T-helper 2 cell treated with Interferon-gamma antibody and Interleukin-4, amounts not matched to agents 100 ng/mL and 5 ng/mL, for 36 hours (primary cell): ENCODE measurements around the gene FADS1. TPM values are rescaled to one million over a fixed set of nuclear protein-coding genes. Genes with fewer than 3 reads are reported as not detected.

Source experiments
- intact Hi-C: fragments of 100-400 bp; cut with micrococcal nuclease; formaldehyde crosslinking; loops from one replicate; pipeline ENCODE4 v1.15.1; 2023
- total RNA-seq: library from RNA; stranded (reverse); gene quantifications from 2 replicates; pipeline ENCODE4 v1.2.3, GENCODE V29; 2022

FADS1 gene
- total RNA-seq, 1 donor from 2014 or later: 70.0 TPM

DNA sequence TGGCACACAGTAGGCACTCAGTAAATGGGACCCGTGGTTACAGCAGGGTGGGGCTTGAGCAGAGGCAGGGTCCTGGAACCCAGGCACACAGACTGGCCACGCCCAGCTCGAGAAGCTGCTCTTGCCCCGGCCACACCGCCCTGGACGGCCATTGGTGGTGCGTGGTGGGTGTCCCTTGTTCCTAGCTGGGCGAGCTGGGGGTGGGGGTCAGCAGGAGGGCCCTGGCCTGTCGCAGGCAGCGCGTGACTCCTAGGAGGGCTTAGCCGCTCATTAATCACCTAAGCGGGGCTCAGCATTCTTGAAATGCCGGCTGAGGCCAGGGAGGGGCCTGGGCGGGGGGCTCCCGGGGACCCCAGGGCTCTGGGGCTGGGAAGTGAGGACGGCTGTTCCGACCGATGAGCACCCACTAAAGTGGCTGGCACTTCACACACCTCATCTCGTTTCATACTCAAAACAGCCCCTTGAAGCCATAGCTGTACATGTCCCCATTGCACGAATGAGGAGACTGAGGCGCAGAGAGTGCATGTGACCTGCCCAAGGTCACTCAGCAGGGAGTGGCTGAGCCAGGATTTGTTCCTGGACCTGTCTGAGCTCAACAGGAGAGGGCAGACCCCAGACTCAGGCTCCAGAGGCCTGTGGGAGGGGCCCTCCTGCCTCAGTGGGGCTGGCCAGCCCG is 52.7 kb downstream of the FADS1 start:
- intact Hi-C loops: no loop called here

GRCh38 chr11:61762798-61763197 is 54.0 kb downstream of the FADS1 start:
- intact Hi-C loops: no loop called here

- intact Hi-C loops: no loop called here
These were observed 54.6 kb downstream of the FADS1 start for GRCh38 chr11:61762223-61762615.

DNA sequence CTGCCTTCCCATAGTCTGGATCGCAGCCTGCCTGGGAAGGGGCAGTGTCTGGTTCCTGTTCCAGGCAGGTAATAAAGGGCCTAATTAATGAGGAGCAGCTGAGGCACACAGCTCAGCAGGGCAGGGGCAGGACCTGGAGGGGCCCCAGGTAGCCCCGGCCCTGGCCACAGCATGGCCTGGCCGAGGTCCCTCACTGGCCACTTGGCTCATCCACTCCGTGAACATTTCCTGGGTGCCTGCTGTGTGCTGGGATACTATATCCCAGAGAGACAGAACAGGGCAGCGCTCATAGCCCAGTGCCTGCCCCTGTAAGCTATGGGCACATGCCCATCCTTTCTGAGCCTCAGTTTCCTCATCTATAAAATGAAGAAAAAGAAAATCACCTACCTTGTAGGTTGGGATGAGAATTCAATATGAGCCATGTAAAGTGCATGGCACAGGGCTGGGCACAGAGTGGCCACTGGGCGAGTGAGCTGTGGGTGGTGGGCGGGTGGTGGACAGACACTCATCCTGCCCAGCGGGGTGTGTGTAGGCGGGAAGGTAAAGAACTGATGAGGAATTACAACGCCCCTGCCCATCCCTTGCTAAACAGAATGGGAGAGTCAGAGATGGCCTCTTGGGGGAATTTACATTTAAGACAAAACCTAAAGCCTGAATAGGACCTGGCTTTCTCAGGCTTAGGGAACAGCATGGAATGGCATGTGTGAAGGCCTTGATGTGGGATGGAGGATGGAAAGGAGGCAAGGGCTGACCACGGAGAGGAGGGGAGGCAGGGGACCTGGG is 55.2 kb downstream of the FADS1 start:
- intact Hi-C loops: no loop called here

GRCh38 chr11:61760946-61761345 is 55.9 kb downstream of the FADS1 start:
- intact Hi-C loops: no loop called here

GRCh38 chr11:61757213-61757862 is 59.5 kb downstream of the FADS1 start:
- intact Hi-C loops: no loop called here

- intact Hi-C loops: no loop called here
These were observed 60.2 kb downstream of the FADS1 start for GRCh38 chr11:61756452-61757212.

- intact Hi-C loops: no loop called here
These were observed 60.7 kb downstream of the FADS1 start for GRCh38 chr11:61756147-61756451.

- intact Hi-C loops: no loop called here
These were observed 62.0 kb downstream of the FADS1 start for GRCh38 chr11:61754534-61755482.

DNA sequence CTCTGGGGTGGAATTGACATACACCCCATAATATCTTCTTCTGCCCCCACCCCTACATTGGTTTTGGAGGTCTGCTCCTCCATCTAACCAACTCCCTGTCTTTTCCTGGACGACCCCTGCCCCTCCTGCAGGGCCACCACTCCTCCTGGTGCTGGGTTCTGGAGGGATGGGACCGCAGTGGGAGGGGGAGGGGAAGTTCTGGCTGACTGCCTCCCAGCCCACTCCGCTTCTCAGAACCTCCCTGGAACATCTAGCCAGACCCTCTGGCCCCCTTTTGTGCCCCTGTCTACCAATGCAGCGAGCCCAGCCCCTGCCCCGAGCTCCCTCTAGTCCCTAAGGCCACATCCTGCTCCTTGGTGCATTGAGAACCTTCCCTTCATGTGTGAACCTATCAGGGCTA is 63.1 kb downstream of the FADS1 start:
- intact Hi-C loops: loop anchor here (2.0 kb wide), 1 partner anchor 23 kb away; no protein-coding TSS in a partner anchor

GRCh38 chr11:61752925-61753521 is 63.8 kb downstream of the FADS1 start:
- intact Hi-C loops: loop anchor here (2.0 kb wide), 1 partner anchor 24 kb away; no protein-coding TSS in a partner anchor

DNA sequence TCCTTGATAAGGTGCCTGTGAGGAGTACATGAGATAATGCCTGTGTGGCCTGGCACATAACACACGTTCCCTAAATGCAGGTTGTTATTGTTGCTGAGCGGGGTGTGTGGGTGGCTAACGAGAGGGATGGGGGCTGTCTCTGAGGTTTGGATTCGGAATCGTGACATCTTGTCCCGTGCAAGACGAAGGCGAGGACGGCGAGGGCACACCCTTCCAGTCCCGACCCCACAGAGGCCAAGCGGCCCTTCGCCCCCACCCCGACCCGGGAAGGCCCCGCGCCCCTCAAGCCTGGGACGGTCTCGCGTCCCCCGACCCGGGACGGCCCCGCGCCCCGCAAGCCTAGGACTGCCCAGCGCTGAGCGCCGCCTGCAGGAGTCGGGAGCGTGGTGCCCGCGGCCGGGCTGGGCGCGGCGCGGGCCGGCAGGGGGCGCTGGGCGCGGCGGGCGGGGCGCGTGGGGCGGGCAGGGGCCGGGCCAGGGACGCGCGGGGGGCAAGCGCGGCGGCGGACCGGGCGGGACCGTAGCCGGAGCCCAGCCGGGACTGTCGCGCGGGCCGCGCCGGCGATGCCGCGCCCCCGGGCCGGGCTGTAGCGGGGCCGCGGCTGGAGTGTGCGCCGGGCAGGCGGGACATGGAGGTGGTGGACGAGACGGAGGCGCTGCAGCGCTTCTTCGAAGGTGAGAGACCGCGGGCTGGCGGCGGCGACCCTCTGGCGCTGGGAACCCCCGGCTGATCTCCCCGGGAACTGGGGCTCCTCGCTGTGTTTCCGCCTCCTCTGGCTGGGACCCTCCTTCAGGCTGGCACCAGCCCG is 64.5 kb downstream of the FADS1 start, which contains the start of gene MYRF:
Gene MYRF, plus strand, starts transcription at position 520 of the 808 bp plus-strand sequence. Its CDS starts 109 bp downstream, at position 629.
- intact Hi-C loops: loop anchor here (2.0 kb wide), 1 partner anchor 24 kb away; no protein-coding TSS in a partner anchor

DNA sequence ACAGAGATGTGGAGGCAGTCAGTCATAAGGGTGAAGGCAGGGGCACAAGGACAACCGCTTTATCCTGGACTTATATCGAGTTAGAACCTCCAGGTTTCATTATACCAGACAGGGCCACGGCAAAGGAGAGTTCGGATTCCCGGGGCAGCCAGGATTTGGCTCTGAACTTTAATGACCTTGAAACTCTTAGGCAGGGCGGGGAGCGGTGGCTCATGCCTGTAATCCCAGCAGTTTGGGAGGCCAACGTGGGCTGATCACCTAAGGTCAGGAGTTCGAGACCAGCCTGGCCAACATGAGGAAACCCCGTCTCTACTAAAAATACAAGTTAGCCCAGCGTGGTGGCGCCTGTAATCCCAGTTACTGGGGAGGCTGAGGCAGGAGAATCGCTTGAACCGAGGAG is 65.4 kb downstream of the FADS1 start:
- intact Hi-C loops: no loop called here

- intact Hi-C loops: no loop called here
These were observed 66.1 kb downstream of the FADS1 start for GRCh38 chr11:61750631-61751273.
